ENCODE results near the gene HHIPL1. TPM values are rescaled to one million over a fixed set of nuclear protein-coding genes. Genes with fewer than 3 reads are reported as not detected.

Gene HHIPL1
- total and polyA plus RNA-seq, 4 donors = 0.51 to 7.7 (median 1.5) TPM

DNA sequence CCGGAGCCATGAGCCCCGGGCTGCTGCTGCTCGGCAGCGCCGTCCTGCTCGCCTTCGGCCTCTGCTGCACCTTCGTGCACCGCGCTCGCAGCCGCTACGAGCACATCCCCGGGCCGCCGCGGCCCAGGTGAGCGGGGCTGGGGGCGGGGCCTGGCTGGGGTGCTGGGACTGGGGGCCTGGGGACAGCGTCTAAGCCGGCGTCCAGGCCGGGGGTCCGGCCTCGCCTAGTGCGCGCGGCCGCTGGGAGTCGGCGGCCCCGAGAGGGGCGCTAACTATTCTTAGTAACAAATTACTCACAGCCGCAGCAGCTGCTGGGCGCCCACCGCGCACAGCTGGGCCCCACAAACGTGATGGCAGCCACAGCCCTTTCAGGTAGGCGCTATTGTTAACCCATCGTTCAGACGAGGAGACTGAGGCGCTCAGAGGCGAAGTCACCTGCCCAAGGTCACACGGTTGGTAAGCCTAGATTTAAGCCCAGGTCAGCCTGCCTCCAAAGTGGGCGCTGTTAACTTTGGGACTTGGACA, 39.5 kb downstream of the HHIPL1 start:
- no peaks in the 10 kb centered on the region for H3K27me3 ChIP-seq (ENCODE audit: control insufficient read depth in 1 of 2, insufficient read depth in 2 of 2, low read length in 1 of 2)
- DNase-seq (no peak), ATAC-seq (ENCODE audit: low FRiP score) (no peak)
- no peak overlapping the region for H3K27ac ChIP-seq (ENCODE audit: low read depth in 1 of 2, low read length in 2 of 2)
- peak overlapping the region; percentile 55 to 62 for H3K4me3 ChIP-seq (ENCODE audit: low read length in 2 of 2)
- intact Hi-C loops (cut with DNase I) = loop anchor here (5.0 to 10.0 kb wide), 3 partner anchors 108 to 530 kb away; partner anchors contain the start of gene EML1 (in 1 of the 2)
- WGBS, 2 donors = 5 to 7% methylated on average over 33 to 45 of the region's 45 CpGs
- no peaks in the 10 kb centered on the region for H3K4me1 ChIP-seq (ENCODE audit: control insufficient read depth in 1 of 2, insufficient read depth in 2 of 2, low read length in 2 of 2)
- no peaks in the 10 kb centered on the region for H3K9me3 ChIP-seq (ENCODE audit: control insufficient read depth, low read length)
- no peaks in the 10 kb centered on the region for H3K36me3 ChIP-seq (ENCODE audit: control insufficient read depth in 1 of 2, insufficient read depth in 2 of 2, low read length in 1 of 2)

DNA sequence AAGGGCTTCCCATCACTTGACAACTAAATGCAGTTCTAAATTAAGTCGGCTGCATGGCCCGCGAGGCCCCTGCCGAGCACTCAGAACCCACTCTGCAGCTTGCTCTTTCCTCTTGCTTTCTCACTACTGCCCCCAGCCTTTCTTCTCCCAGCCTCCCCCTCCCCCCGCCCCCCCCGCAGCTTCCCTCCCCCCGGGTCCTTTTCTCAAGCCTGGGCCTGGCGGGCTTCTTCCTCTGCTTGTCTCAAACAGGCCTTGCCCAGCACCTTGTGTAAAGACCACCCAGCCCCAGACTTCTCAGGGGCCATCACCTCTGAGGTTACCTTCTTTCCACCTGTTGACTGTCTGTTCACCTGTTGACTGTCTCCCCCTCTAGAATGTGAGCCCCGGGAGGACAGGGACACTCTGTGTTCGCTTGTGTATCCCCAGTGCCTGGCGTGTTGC, 40.2 kb downstream of the HHIPL1 start:
- H3K27ac ChIP-seq (ENCODE audit: low read depth in 1 of 2, low read length in 2 of 2) = no peak overlapping the region
- no peaks in the 10 kb centered on the region for H3K27me3 ChIP-seq (ENCODE audit: control insufficient read depth in 1 of 2, insufficient read depth in 2 of 2, low read length in 1 of 2)
- H3K4me3 ChIP-seq (ENCODE audit: low read length in 2 of 2) = no peak overlapping the region
- H3K36me3 ChIP-seq (ENCODE audit: control insufficient read depth in 1 of 2, insufficient read depth in 2 of 2, low read length in 1 of 2) = no peaks in the 10 kb centered on the region
- intact Hi-C loops (cut with DNase I) = loop anchor here in 1 of 2 donors (10.0 kb wide), 1 partner anchor 530 kb away; no protein-coding TSS in a partner anchor
- ATAC-seq (ENCODE audit: low FRiP score) = no peak
- WGBS, 2 donors = 71 to 75% methylated on average over 9 to 11 of the region's 11 CpGs
- no peaks in the 10 kb centered on the region for H3K4me1 ChIP-seq (ENCODE audit: control insufficient read depth in 1 of 2, insufficient read depth in 2 of 2, low read length in 2 of 2)
- H3K9me3 ChIP-seq (ENCODE audit: control insufficient read depth, low read length) = no peaks in the 10 kb centered on the region
- DNase-seq = peak in 1 of 2 donors; percentile 16

DNA sequence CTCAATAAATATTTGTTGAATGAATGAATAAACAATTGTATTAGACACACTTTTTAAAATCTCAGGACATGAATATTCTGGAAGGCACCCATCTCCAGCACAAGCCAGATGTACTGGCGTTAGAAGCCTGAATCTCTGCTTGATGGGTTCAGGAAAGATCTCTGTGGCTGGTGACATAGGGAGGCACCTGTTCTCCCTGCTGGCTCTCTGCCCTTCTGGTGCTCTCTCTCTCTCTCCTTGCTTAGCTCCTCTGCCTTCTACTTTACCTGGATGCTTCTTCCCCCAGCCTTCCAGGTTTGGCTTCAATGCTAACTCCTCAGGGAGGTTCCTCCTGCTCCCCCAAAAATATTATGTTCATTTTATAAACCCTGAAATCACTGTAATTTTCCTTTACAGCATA, 40.7 kb downstream of the HHIPL1 start:
- Histone ChIP-seq H3K27ac (ENCODE audit: low read depth in 1 of 2, low read length in 2 of 2) (no peak overlapping the region), H3K27me3 (ENCODE audit: control insufficient read depth in 1 of 2, insufficient read depth in 2 of 2, low read length in 1 of 2) (no peaks in the 10 kb centered on the region), H3K36me3 (ENCODE audit: control insufficient read depth in 1 of 2, insufficient read depth in 2 of 2, low read length in 1 of 2) (no peaks in the 10 kb centered on the region), H3K4me3 (ENCODE audit: low read length in 2 of 2) (no peak overlapping the region), H3K4me1 (ENCODE audit: control insufficient read depth in 1 of 2, insufficient read depth in 2 of 2, low read length in 2 of 2) (no peaks in the 10 kb centered on the region), H3K9me3 (ENCODE audit: control insufficient read depth, low read length) (no peaks in the 10 kb centered on the region)
- DNase-seq = no peak
- ATAC-seq (ENCODE audit: low FRiP score) = no peak
- 61 to 65% methylated on average over 1 of the region's 1 CpG for WGBS, 2 donors
- intact Hi-C loops (cut with DNase I) = loop anchor here in 1 of 2 donors (10.0 kb wide), 1 partner anchor 529 kb away; no protein-coding TSS in a partner anchor

DNA sequence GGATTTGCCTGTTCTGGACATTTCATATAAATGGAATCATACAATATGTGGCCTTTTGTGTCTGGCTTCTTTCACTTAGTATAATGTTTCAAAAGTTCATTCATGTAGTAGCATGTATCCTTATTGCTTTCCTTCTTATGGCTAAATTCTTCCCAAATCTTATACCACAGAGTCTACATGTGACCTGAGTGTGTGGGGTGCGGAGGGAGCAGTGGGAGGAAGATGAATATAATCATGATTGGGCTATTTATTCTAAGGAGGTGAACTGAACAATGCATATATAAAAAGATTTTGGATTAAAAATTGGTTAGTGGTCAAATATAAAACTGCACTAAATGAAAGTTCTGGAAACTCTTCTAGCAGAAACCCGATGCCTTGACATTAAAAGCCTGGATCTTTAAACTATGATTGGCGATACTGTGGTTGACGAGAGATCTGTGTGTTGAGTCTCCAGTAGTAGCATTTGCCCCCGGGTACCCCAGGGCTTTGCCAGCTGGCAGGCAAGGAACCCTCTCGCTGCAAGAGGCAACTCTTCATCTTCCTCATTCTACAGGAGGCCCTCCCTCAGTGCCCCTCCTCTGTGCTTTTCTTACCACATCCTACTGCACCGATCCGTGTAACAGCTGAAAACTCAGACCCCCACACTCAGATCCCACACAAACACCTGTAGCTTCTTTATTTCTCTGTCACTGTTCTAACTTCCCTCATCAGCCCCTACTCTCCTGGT, 41.8 kb downstream of the HHIPL1 start:
- no peaks in the 10 kb centered on the region for H3K27me3 ChIP-seq (ENCODE audit: control insufficient read depth in 1 of 2, insufficient read depth in 2 of 2, low read length in 1 of 2)
- DNase-seq (peak; percentile 23 to 46), ATAC-seq (ENCODE audit: low FRiP score) (no peak)
- no peaks in the 10 kb centered on the region for H3K4me1 ChIP-seq (ENCODE audit: control insufficient read depth in 1 of 2, insufficient read depth in 2 of 2, low read length in 2 of 2)
- H3K27ac ChIP-seq (ENCODE audit: low read depth in 1 of 2, low read length in 2 of 2) = no peak overlapping the region
- 81 to 86% methylated on average over 8 of the region's 8 CpGs for WGBS, 2 donors
- no peaks in the 10 kb centered on the region for H3K36me3 ChIP-seq (ENCODE audit: control insufficient read depth in 1 of 2, insufficient read depth in 2 of 2, low read length in 1 of 2)
- intact Hi-C loops (cut with DNase I) = loop anchor here in 1 of 2 donors (10.0 kb wide), 1 partner anchor 528 kb away; no protein-coding TSS in a partner anchor
- H3K4me3 ChIP-seq (ENCODE audit: low read length in 2 of 2) = no peak overlapping the region
- H3K9me3 ChIP-seq (ENCODE audit: control insufficient read depth, low read length) = no peaks in the 10 kb centered on the region

DNA sequence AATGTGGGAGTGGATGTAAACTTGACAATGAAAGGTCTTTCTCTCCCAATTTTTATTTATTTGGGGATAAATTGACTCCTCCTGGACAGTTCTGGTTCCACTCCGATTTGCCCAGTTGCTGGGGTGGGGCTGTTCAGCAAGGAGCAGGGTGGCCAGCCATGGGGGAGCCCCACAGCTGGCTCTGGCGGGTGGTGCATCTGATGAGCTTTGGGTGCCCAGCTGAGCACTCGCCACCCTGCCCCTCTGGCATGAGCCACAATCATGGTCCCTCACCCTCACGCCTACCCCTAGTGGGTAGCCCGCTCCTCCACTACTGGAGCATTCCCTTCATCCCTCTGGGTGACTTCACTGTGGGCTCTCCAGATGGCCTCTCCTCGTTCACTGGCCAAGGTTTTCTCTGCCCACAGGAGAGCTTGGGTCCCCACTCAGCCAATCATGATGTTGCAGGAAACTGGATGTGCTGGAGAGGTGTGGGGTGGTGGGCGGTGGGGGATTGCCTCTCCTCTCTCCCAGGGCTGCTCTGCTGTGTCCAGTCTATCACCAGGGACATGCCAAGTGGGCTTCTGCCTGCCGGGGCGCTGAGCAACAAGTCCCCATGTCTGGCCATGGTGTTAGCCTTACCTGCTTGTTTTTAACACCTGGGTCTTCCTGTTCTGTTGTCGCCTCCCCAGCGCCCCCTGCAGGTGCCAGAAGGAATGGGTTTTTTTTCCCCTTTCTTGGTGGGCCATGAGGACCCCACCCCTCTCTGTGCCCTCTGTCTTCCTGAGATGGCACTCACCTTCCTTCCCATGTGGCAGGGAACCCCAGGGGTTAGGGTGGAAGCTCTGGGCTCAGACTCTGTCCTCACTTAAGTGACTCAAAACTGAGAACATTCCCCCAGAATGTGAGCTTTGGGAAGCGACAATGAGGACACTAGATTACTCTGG, 42.6 kb downstream of the HHIPL1 start:
- 65 to 70% methylated on average over 12 of the region's 12 CpGs for WGBS, 2 donors
- ATAC-seq (ENCODE audit: low FRiP score) = no peak
- H3K4me3 ChIP-seq (ENCODE audit: low read length in 2 of 2) = no peak overlapping the region
- no peaks in the 10 kb centered on the region for H3K27me3 ChIP-seq (ENCODE audit: control insufficient read depth in 1 of 2, insufficient read depth in 2 of 2, low read length in 1 of 2)
- H3K27ac ChIP-seq (ENCODE audit: low read depth in 1 of 2, low read length in 2 of 2) = no peak overlapping the region
- DNase-seq = peak; percentile 35 to 52
- no peaks in the 10 kb centered on the region for H3K9me3 ChIP-seq (ENCODE audit: control insufficient read depth, low read length)
- H3K36me3 ChIP-seq (ENCODE audit: control insufficient read depth in 1 of 2, insufficient read depth in 2 of 2, low read length in 1 of 2) = no peaks in the 10 kb centered on the region
- no peaks in the 10 kb centered on the region for H3K4me1 ChIP-seq (ENCODE audit: control insufficient read depth in 1 of 2, insufficient read depth in 2 of 2, low read length in 2 of 2)
- intact Hi-C loops (cut with DNase I) = loop anchor here in 1 of 2 donors (10.0 kb wide), 1 partner anchor 527 kb away; no protein-coding TSS in a partner anchor

DNA sequence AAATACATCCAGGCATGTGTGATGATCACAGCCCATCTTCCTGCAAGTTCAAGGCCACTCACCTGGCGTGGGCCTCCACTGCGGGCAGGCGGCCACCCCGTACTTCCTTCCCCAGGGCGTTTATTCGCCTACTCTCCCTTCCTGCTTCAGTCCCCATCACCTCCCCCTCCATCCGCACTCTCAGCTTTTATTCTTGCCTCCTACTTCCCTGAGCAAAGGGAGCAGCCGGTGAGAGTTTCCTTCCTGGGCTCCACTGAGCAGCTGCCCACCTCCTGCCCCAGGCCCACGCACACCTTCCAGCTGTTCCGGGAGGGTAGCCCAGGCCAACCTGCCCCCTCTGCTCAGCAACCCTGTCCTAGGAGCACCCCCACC, 43.3 kb downstream of the HHIPL1 start:
- H3K36me3 ChIP-seq (ENCODE audit: control insufficient read depth in 1 of 2, insufficient read depth in 2 of 2, low read length in 1 of 2) = no peaks in the 10 kb centered on the region
- no peak overlapping the region for H3K27ac ChIP-seq (ENCODE audit: low read depth in 1 of 2, low read length in 2 of 2)
- no peaks in the 10 kb centered on the region for H3K27me3 ChIP-seq (ENCODE audit: control insufficient read depth in 1 of 2, insufficient read depth in 2 of 2, low read length in 1 of 2)
- DNase-seq = peak; percentile 22 to 34
- intact Hi-C loops (cut with DNase I) = loop anchor here in 1 of 2 donors (10.0 kb wide), 1 partner anchor 527 kb away; no protein-coding TSS in a partner anchor
- no peak for ATAC-seq (ENCODE audit: low FRiP score)
- H3K4me3 ChIP-seq (ENCODE audit: low read length in 2 of 2) = no peak overlapping the region
- H3K9me3 ChIP-seq (ENCODE audit: control insufficient read depth, low read length) = no peaks in the 10 kb centered on the region
- no peaks in the 10 kb centered on the region for H3K4me1 ChIP-seq (ENCODE audit: control insufficient read depth in 1 of 2, insufficient read depth in 2 of 2, low read length in 2 of 2)
- WGBS, 2 donors = 73 to 80% methylated on average over 10 of the region's 10 CpGs

DNA sequence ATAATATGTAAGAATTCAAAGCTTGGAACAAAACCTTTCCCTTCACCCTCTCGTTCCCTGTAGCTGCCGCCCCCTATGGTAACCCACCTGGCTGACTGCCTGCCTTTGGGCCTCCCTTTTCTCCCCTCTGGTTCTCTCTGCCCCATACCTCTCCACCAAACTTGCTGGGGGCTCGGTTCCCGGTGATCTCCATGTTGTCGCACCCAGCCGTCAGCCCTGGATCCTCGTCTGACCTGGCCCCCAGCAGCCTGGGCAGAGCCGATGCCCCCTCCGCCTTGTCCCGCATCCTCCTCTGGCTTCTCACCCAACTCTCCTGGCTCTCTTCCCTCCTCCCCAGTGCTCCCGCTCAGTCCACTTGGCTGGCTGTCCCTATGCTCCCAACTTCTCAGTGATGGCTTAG, 43.7 kb downstream of the HHIPL1 start:
- Histone ChIP-seq H3K4me1 (ENCODE audit: control insufficient read depth in 1 of 2, insufficient read depth in 2 of 2, low read length in 2 of 2) (no peaks in the 10 kb centered on the region), H3K4me3 (ENCODE audit: low read length in 2 of 2) (no peak overlapping the region), H3K27ac (ENCODE audit: low read depth in 1 of 2, low read length in 2 of 2) (no peak overlapping the region), H3K36me3 (ENCODE audit: control insufficient read depth in 1 of 2, insufficient read depth in 2 of 2, low read length in 1 of 2) (no peaks in the 10 kb centered on the region), H3K27me3 (ENCODE audit: control insufficient read depth in 1 of 2, insufficient read depth in 2 of 2, low read length in 1 of 2) (no peaks in the 10 kb centered on the region), H3K9me3 (ENCODE audit: control insufficient read depth, low read length) (no peaks in the 10 kb centered on the region)
- intact Hi-C loops (cut with DNase I) = loop anchor here in 1 of 2 donors (10.0 kb wide), 1 partner anchor 526 kb away; no protein-coding TSS in a partner anchor
- WGBS, 2 donors = 81 to 88% methylated on average over 11 of the region's 11 CpGs
- DNase-seq (peak; percentile 36 to 53), ATAC-seq (ENCODE audit: low FRiP score) (no peak)

Data from aorta (tissue), 5 donors.